Neural crest cell (in vitro differentiated cells): ENCODE data around the gene NCAPD2. TPM values are rescaled to one million over a fixed set of nuclear protein-coding genes. Genes with fewer than 3 reads are reported as not detected.
"Not testable (repeated sequence)": the region's sequence is repeated elsewhere in the genome, so short reads cannot be mapped to it uniquely, and the experiment has no call there.

Source experiments
- DNase-seq: peaks from one replicate; pipeline ENCODE4 v3.0.0; 2021; ENCODE audit warnings: low read depth, mixed read lengths, low spot score
- H3K27ac Mint-ChIP-seq: one replicate; pipeline ENCODE4 v1.8.0; 2021; ENCODE audit warnings: mild to moderate bottlenecking, mixed read lengths; ENCODE audit not compliant: unreplicated experiment
- H3K27me3 Mint-ChIP-seq: 2 replicates; pipeline ENCODE4 v1.8.0; 2021; ENCODE audit warnings: low read depth, mild to moderate bottlenecking, mixed read lengths
- H3K36me3 Mint-ChIP-seq: 2 replicates; pipeline ENCODE4 v1.8.0; 2021; ENCODE audit warnings: low read depth, mild to moderate bottlenecking, mixed read lengths
- H3K4me1 Mint-ChIP-seq: 2 replicates; pipeline ENCODE4 v1.8.0; 2021; ENCODE audit warnings: mixed read lengths
- H3K4me3 Mint-ChIP-seq: one replicate; pipeline ENCODE4 v1.8.0; 2021; ENCODE audit warnings: mild to moderate bottlenecking, mixed read lengths
- H3K9me3 Mint-ChIP-seq: 2 replicates; pipeline ENCODE4 v1.8.0; 2021; ENCODE audit warnings: mixed read lengths
- total RNA-seq: library from RNA; stranded (reverse); gene quantifications from 2 replicates; pipeline ENCODE4 v1.2.1, GENCODE V29; 2021
- TF ChIP-seq, protein P1 (sequence below): fragments of 200-600 bp; sonication (generic); conservative IDR thresholded peaks from 2 replicates; pipeline ENCODE4 v1.5.0; 2021; ENCODE audit warnings: antibody characterized with exemption, mild to moderate bottlenecking

The NCAPD2 gene
- total RNA-seq, 1 donor from 2014 or later: 133 TPM

DNA sequence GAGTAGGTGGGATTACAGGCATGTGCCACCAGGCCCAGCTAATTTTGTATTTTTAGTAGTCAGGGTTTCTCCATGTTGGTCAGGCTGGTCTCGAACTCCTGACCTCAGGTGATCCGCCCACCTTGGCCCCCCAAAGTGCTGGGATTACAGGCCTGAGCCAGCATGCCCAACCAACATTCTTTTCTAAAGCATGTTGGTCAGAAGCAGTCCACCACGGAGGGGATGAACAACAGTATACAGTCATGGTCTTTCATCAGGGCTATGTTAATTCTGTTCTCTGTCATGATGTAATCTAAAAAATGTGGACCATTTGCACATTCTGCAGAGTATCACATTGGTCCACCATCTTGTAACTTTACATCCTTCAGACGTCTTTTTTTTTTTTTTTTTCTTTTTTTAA is 4.5 kb upstream of the NCAPD2 start:
- H3K36me3 Mint-ChIP-seq: peaks cover 2% of the 10 kb centered on the region
- no peak overlapping the region for H3K27ac Mint-ChIP-seq
- H3K4me3 Mint-ChIP-seq: no peak overlapping the region
- H3K4me1 Mint-ChIP-seq: peaks cover 17% of the 10 kb centered on the region
- no peak for DNase-seq
- H3K27me3 Mint-ChIP-seq: no peaks in the 10 kb centered on the region
- no peaks in the 10 kb centered on the region for H3K9me3 Mint-ChIP-seq
- TF ChIP-seq, protein P1, sequence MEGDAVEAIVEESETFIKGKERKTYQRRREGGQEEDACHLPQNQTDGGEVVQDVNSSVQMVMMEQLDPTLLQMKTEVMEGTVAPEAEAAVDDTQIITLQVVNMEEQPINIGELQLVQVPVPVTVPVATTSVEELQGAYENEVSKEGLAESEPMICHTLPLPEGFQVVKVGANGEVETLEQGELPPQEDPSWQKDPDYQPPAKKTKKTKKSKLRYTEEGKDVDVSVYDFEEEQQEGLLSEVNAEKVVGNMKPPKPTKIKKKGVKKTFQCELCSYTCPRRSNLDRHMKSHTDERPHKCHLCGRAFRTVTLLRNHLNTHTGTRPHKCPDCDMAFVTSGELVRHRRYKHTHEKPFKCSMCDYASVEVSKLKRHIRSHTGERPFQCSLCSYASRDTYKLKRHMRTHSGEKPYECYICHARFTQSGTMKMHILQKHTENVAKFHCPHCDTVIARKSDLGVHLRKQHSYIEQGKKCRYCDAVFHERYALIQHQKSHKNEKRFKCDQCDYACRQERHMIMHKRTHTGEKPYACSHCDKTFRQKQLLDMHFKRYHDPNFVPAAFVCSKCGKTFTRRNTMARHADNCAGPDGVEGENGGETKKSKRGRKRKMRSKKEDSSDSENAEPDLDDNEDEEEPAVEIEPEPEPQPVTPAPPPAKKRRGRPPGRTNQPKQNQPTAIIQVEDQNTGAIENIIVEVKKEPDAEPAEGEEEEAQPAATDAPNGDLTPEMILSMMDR: no peak

DNA sequence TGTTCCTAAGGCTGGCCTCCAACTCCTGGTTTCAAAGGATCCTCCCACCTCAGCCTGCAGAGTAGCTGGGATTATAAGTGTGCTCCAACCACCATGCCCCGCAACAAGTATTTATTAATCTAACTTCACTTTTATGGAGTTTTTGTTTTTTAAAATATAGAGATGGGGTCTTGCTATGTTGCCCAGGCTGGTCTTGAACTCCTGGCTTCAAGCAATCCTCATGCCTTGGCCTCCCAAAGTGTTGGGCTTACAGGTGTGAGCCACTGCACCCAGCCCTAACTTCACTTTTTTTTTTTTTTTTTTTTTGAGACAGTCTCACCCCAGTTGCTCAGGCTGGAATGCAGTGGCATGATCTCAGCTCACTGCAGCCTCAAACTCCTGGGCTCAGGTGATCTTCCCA is 3.2 kb upstream of the NCAPD2 start:
- peak overlapping the region; percentile 68 for H3K4me3 Mint-ChIP-seq
- not testable (repeated sequence) for H3K27ac Mint-ChIP-seq, DNase-seq

DNA sequence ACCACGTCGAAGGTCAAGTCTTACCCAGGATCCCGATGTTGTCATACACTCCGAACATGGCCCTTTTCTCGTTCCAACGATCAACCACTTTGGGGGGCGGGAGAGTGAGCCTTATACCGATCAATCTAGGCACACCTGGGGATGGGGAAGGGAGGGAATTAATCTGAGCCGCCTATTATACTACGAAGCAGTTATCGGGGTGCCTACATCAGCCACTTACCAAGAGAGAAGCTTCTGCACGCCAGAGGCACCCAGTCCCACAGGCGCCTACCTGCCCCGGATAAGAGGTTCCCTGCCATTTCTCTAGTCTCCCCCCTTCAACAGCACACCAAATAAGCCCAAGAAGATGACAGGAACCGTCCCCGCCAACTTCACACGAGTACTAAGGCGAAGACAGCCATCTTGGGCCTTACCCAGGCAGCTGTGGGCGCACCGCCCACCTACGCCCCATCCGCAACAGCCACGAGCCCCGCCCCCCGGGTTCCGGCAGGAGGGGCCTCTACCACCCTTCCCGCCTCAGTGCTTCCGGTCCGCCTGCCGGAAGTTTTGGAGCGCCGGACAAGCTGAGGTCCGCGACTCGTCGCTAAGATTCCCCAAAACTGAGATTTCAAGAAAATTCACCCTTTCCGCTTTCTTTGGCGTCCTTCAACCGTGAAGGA is 935 bp upstream of the NCAPD2 start, which contains the start of gene MRPL51:
MRPL51 (minus strand) TSS at position 425 of the 659 bp plus-strand sequence; CDS start at position 299, 126 bp downstream.
- peak; percentile 96 for DNase-seq
- Mint-ChIP-seq H3K36me3 (peaks cover 7% of the 10 kb centered on the region), H3K27ac (peak within 1 kb of the TSS; percentile 98), H3K9me3 (no peaks in the 10 kb centered on the region), H3K4me3 (peak within 1 kb of the TSS; percentile 97), H3K4me1 (peaks cover 33% of the 10 kb centered on the region), H3K27me3 (no peaks in the 10 kb centered on the region)
- TF ChIP-seq, protein P1: no peak

More for the DNA sequence above, 3.2 kb upstream of the NCAPD2 start:
- peaks cover 28% of the 10 kb centered on the region for H3K4me1 Mint-ChIP-seq
- H3K27me3 Mint-ChIP-seq, H3K36me3 Mint-ChIP-seq, H3K9me3 Mint-ChIP-seq: not testable (repeated sequence)

DNA sequence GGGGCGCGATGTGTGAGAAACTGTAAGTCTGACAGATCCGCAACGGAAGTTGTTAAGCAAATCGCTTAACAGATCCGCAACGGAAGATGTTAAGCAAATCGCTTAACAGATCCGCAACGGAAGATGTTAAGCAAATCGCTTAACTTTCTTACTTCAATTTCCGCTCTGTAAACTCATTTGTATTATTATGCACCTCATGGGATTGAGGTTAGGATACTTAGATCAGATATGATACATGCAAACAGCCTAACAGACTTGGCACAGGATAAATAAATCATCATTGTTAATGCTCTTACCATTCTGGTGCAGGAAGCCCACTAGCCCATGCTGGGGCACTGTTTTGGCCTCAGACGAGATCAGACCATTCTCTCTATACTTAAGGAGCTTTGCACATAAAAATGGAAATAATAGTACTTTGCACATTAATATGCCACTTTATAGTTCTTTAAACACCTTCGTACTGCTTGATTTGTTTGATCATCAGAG is 399 bp downstream of the NCAPD2 start:
- DNase-seq: no peak
- TF ChIP-seq, protein P1: peak; percentile 40
- H3K4me3 Mint-ChIP-seq: peak overlapping the region; percentile 97
- no peaks in the 10 kb centered on the region for H3K9me3 Mint-ChIP-seq
- peaks cover 7% of the 10 kb centered on the region for H3K36me3 Mint-ChIP-seq
- peaks cover 33% of the 10 kb centered on the region for H3K4me1 Mint-ChIP-seq
- H3K27me3 Mint-ChIP-seq: no peaks in the 10 kb centered on the region
- H3K27ac Mint-ChIP-seq: peak overlapping the region; percentile 98

DNA sequence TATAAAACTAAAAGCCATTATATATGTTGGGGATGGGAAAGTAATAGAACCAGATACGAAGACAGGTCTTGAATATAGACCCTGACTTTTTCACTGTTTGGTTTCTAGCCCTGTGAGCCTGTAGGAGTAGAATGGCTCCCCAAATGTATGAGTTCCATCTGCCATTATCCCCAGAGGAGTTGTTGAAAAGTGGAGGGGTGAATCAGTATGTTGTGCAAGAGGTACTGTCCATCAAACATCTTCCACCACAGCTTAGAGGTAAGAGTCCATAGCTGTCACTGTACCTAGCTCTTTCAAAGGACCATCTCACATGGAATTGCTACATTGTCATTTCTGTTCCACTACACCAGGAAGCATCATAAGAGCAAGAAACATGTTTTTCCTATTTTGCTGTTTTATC is 1.1 kb downstream of the NCAPD2 start:
- peak overlapping the region; percentile 98 for H3K27ac Mint-ChIP-seq
- peaks cover 33% of the 10 kb centered on the region for H3K4me1 Mint-ChIP-seq
- TF ChIP-seq, protein P1: no peak
- peaks cover 7% of the 10 kb centered on the region for H3K36me3 Mint-ChIP-seq
- no peaks in the 10 kb centered on the region for H3K9me3 Mint-ChIP-seq
- DNase-seq: no peak
- no peaks in the 10 kb centered on the region for H3K27me3 Mint-ChIP-seq
- peak overlapping the region; percentile 97 for H3K4me3 Mint-ChIP-seq

DNA sequence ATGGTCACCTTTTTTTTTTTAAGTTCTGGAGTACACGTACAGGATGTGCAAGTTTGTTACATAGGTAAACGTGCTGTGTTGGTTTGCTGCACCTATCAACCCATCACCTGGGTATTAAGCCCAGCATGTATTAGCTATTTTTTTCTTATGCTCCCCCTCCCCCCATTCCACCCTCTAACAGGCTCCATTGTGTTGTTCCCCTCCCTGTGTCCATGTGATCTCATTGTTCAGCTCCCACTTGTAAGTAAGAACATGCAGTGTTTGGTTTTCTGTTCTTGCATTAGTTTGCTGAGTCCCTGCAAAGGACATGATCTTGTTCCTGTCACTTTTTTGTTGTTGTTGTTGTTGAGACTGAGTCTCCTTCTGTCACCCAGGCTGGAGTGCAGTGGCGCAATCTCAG is 3.4 kb downstream of the NCAPD2 start:
- H3K27ac Mint-ChIP-seq, H3K9me3 Mint-ChIP-seq, H3K36me3 Mint-ChIP-seq, H3K27me3 Mint-ChIP-seq, DNase-seq: not testable (repeated sequence)
- H3K4me3 Mint-ChIP-seq: peak overlapping the region; percentile 79
- peaks cover 28% of the 10 kb centered on the region for H3K4me1 Mint-ChIP-seq
